ENCODE data around the gene CDKAL1.

DNA sequence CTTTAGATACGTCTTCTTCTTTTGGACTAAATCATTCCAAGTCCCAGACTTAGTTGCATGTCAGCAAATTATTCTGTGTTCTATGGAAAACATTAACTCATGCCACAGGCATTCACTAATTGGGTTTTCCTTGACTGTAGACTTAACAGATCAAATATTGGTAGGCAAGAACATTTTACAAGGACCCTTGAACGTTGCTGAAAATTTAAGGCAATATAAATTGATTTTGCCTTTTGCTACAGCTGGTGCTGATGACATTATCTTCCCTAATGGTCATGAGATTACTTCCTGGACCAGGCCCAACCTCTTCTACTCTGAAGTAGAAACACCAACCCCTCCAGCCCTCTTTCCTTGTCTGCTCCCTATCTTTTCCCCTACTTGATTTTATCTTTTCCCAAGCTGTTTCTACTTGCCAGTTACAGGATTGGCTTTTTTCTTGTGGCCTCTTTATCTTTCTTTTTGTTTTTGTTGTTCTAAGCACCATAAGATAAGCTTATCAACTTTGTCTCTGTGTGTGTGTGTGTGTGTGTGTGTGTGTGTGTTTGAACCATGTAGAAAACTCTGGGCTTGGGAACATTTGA, 545.3 kb downstream of the CDKAL1 start:
- TF ChIP-seq, protein P1, sequence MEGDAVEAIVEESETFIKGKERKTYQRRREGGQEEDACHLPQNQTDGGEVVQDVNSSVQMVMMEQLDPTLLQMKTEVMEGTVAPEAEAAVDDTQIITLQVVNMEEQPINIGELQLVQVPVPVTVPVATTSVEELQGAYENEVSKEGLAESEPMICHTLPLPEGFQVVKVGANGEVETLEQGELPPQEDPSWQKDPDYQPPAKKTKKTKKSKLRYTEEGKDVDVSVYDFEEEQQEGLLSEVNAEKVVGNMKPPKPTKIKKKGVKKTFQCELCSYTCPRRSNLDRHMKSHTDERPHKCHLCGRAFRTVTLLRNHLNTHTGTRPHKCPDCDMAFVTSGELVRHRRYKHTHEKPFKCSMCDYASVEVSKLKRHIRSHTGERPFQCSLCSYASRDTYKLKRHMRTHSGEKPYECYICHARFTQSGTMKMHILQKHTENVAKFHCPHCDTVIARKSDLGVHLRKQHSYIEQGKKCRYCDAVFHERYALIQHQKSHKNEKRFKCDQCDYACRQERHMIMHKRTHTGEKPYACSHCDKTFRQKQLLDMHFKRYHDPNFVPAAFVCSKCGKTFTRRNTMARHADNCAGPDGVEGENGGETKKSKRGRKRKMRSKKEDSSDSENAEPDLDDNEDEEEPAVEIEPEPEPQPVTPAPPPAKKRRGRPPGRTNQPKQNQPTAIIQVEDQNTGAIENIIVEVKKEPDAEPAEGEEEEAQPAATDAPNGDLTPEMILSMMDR (IDR thresholded peaks at IDR 0.05; ENCODE audit: control extremely low read depth in 1 of 3, insufficient read depth in 1 of 3, low read depth in 1 of 3, low read length in 3 of 3), result no peak
- no peak for TF ChIP-seq JUND (IDR thresholded peaks at IDR 0.05; ENCODE audit: low read length)
- no peak for TF ChIP-seq SUZ12 (IDR thresholded peaks at IDR 0.05; ENCODE audit: low read length)
- no peak for TF ChIP-seq SP1 (IDR thresholded peaks at IDR 0.05; ENCODE audit: low read depth, low read length)
- no peak for TF ChIP-seq CREB1 (IDR thresholded peaks at IDR 0.05)
- TF ChIP-seq, protein P2, sequence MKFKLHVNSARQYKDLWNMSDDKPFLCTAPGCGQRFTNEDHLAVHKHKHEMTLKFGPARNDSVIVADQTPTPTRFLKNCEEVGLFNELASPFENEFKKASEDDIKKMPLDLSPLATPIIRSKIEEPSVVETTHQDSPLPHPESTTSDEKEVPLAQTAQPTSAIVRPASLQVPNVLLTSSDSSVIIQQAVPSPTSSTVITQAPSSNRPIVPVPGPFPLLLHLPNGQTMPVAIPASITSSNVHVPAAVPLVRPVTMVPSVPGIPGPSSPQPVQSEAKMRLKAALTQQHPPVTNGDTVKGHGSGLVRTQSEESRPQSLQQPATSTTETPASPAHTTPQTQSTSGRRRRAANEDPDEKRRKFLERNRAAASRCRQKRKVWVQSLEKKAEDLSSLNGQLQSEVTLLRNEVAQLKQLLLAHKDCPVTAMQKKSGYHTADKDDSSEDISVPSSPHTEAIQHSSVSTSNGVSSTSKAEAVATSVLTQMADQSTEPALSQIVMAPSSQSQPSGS (IDR thresholded peaks at IDR 0.05; ENCODE audit: low read length), result no peak
- no peak for TF ChIP-seq RAD21 (IDR thresholded peaks at IDR 0.05 in 1 of 2, conservative IDR thresholded peaks at IDR 0.05 in 1 of 2; ENCODE audit: low read depth in 2 of 2, low read length in 2 of 2)
- no peak for TF ChIP-seq ZNF274 (IDR thresholded peaks at IDR 0.05; ENCODE audit: borderline replicate concordance, extremely low read depth, low read length)

All from H1 (cell line).